Measurements from ENCODE around the gene OSGIN1. TPM values are rescaled to one million over a fixed set of nuclear protein-coding genes. Genes with fewer than 3 reads are reported as not detected.

Gene OSGIN1
- polyA plus RNA-seq, 1 donor = 0.59 TPM

DNA sequence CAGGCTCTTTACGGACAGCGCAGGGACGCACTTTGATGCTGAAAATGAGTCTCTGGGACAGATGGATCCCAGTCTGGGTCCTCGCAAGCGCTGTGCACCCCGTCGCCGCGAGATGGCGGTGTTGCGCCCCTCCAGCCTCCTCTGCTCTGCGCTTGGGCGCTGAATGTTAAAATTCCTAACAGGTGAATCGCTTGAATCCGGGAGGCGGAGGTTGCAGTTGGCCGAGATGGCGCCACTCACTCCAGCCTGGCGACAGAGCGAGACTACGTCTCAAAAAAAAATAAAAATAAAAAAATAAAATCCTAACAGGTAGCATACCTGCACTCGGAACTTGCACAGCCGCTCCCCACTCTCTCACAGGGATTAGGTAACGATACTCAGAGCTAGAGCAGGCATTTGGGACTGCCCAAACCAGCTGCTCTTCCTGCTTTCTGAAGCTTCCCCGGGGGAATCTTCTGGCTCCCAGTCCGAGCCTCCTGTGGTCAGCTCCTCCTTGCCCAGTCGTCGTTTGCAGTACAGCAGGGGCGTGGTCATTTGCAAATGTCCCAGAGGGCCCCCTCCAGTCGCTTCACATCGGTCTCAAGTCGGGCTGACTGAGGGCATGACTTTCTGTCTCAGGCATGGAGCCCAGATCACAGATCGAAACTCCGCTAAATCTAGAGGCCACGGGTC lies 26.2 kb upstream of the OSGIN1 start:
- no peak for DNase-seq (ENCODE audit: low read depth)

DNA sequence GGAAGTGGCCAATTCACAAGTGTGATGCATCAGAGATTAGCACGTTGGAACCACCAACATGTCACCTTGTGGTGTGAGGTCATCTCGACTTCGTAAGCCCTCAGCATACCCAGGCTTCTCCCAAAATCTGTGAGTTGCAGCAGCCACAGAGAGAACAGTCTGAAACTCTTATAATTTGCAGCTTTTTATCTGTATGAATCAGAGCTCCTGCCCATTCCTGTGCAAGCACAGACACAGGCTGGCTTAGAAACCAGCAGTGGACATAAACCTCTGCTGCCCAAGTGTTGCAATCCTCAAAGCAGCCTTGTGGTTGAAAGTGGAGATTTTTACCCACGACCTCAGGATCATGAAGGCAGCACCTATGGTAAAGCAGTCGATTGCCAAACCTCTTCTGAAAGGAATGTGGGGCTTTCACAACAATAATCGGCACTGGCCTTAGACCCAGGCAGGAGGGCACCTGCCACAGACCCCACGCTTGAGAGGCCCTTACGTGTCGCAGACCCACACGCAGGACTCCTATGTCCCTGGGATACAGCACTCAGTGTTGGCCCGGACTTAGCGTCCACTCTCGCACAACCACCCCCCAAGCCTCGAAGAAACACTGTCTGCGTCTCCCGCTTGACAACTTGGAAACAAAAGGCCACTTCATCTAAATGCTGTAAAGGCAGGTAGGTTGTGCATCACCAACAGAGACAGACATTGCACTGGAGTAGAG lies 24.5 kb upstream of the OSGIN1 start:
- no peak for DNase-seq (ENCODE audit: low read depth)

DNA sequence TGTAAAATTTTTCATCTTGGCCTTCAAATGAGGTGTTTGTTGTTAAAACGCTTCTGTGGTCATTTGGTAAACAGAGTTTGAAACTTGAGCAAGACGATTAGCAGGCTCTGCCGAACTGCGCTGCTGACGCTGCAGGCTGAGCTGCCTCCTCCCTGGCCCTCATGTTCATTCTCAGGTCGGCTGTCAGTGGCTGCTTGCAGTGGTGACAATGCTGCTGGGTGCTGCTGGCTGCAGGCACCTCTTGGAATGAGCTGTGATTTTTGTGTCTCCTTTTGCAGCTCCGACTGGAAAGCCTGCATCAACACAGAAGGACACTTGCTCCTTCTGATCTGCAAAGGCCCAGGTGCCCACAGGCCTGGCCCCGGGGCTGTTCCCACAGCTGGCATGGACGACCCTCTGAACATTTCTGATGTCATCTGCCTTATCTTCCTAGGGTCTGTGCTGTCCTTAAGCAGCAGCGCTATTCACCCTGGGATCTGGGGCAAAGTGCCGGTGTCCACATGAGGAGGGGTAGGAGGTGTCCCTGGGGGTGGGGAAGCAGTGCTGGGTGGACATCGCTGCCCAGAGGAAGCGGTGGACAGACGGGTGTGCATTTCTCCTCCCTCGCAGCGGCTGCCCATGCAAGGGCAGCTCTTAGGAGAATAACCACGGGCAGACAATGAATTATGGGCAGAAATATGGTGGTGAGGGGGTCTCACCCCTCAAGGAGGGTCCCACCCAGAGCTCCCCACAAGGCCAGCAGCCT lies 23.1 kb upstream of the OSGIN1 start:
- DNase-seq (ENCODE audit: low read depth) = no peak

DNA sequence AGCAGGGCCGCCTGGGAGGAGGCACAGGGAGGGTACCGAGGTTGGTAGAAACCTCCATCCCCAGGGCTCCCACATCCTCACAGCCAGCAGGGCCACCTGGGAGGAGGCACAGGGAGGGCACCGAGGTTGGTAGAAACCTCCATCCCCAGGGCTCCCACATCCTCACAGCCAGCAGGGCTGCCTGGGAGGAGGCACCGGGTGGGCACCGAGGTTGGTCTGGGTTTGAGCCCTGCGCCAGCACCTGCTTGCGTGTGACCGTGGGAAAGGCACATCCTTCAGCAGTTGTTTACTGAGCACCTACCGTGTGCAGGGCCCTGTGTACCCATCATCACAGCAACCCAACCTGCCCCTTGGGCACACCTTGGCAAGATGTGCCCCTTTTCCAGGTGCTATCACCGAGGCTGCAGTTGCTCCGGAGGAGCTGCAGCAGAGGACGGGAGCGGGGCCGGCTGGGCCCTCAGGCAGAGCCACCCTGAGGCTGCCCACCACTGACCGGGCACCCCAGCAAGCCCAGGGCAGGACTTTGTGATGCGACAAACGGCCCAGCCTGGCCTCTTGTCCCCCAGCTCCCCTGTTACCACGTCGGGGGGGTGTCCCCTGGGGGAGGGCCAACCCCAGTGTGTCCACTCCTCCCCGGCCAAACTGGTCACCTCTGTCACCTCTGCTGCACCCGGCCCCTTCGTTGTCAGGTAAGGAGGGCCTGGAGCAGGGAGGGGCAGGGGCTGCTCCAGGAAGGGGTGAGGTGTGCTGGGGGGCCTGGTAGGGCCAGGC lies 22.1 kb upstream of the OSGIN1 start:
- no peak for DNase-seq (ENCODE audit: low read depth)

DNA sequence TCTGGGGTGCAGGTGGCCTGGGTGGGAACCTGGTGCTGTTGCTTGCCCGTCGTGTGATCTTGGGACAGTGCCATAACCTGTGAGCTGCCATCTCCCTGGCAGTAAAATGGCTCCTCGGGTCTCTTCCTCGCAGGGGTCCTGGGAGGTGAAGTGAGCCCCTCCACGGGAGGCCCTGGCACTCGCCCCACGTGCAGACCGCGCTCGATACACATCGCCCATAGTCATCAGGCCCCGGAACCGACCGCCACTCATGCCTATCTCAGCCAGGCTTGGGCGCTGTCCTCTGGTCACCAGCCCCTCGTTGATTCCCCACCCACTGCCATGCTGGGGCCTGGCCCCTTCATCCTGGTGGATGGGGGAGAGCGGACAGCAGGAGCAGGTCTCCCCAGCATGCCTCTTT lies 21.5 kb upstream of the OSGIN1 start:
- DNase-seq (ENCODE audit: low read depth) = no peak

DNA sequence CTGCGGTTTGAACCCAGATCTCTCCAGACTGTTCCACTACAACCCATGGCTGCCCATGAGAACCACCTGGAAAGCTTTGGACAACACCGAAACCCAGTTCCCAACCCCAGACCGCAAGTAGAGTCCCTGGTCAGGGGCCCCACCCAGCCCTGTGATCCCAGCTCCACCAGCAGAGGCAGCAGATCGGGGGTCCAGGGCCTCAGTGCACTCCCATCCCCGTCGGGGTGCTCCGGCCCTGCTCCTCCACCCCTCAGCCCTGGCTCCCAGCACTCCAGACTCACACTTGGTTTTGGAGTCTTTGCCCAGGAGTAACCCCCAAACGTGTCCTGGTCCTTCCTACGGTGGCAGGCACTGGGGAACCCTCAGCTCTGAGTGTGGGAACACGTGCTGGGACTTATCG lies 20.7 kb upstream of the OSGIN1 start:
- no peak for DNase-seq (ENCODE audit: low read depth)

DNA sequence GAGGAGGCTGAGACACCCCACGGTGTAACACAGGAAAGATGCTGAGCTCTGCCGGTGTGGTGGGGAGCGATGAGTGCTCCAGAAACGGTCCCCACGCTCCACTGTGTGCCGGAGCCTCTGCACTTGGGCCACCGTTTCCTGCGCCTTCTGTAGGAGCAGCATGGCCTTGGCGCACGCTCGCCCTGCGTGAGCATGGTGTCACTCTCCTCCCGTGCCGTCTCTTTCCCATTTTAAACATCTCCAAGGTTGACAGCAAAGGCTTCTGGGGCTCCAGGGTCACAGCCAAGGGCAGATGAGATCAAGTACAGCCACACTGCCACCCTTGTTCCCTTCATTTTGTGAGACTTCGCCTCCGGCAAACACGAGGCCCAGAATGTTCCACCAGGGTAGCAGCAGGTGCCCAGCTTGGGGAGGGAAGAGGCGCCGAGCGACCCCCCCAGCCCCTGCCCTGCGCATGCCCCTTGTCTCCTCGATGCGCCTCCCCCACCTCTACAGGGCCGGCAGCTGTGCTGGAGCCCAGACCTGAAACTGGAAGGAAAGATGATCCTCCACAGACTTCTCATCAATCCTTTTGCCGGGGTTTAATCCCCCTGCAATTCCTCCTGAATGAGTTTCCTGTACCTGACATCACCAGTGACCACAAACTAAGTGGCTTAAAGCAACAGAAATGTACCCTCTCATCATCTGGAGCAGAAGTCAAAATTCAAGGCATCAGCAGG lies 19.9 kb upstream of the OSGIN1 start:
- no peak for DNase-seq (ENCODE audit: low read depth)

DNA sequence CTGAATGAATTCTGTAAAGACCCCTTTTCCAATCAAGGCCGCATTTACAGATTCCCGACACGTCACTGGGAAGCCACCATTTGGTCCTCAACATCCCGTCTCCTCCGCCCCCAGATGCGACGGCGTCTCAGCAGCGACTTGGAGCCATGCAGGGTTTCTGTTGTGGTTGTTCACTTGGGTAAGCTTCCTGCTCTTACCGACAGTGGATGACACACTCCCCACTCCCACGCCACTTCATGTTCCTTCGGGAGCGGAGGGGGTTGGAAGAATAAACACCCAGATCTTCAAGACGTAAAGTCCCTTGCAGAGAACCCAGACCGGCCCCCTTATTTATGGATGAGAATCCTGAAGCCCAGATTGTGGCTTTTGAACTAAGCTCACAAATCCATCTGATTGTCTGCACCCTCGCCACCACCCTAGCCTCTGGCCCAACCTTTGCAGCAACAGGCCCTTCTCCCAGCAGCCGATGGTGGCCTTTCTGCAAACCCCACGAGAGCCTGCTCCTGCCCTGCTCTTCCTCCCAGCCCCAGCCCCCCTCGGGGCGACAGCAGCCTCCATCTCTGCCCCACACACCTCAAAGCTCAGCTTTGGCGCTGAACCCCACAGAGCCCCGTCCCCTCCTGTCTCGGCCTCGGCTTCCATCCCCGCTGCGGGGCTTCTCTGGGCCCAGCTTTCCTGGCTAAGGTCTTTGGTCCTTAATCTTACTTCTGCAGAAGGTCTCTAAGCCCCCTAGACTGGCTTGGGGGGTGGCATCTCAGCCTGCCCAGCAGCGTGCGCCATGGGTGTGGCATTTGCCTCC lies 19.0 kb upstream of the OSGIN1 start:
- DNase-seq (ENCODE audit: low read depth) = no peak

DNA sequence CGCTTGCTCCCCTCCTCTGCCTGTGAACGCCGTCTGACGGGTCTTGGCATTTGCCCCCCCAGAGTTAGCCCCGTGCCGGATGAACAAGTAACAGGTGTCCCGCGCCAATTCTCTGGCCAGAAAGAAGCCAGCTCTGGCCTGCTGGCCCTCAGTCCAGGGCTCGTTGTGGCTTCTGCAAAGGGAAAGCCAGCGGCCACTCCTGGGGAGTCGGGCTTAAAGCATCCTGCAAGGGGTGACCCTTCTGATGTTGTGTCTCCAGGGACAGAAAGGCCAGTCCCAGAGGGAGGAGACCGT lies 18.4 kb upstream of the OSGIN1 start:
- no peak for DNase-seq (ENCODE audit: low read depth)

DNA sequence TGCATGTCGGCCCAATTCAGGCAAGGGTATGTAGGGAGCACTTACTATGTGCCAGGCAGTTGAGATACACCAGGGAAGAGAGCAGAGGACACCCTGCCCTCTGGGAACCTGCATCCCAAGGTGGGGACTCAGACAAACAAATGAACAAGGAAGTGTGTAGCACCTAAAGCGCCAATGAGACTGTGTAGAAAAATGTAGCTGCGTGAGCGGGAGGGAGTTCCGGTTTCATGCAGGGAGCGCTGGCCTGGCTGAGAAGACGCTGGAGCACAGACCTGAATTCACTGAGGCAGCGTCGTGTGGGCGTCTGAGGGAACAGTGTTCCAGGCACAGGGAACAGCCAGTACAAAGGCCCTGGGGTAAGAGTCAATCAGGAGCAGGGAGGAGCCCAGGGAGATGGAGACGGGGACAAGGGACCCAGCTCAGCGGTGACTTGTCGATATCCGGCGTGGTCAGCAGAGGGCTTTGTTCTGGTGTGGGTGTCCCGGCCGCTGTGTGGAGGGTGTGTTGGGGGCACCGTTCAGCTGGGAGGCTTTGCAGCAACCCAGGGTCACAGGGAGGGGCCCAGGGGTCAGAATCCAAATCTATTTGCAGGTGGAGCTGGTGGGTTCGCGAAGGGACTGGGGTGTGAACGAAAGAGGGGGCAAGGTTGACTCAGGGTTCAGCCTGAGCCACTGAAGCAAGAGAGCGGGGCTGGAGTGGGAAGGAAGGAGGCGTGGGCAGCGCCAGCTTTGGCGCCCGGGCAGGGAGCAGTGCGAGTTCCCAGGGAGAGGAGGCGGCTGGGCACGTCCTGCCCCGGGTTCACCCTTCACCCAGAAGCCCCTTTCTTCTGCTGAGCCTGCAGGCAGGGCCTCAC lies 17.8 kb upstream of the OSGIN1 start:
- no peak for DNase-seq (ENCODE audit: low read depth)

DNA sequence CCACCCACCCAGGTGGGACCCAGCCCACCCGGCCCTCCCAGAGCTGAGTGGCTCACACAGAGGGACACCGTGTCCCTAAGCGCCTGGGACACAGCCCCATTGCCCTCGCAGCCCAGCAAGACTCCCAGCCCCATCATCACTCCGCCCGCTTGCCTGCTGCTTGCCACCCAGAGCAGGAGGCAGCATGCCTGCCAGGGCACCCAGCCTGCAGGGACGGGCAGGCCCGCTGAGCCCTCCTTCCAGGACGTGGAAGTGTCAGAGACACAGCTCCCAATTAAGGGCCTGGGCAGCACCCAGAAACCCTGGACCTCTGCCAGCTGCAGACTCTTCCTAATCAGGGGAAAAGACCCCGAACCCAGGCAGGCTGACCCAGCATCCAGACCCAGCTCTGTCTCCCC lies 17.2 kb upstream of the OSGIN1 start:
- DNase-seq (ENCODE audit: low read depth) = no peak

DNA sequence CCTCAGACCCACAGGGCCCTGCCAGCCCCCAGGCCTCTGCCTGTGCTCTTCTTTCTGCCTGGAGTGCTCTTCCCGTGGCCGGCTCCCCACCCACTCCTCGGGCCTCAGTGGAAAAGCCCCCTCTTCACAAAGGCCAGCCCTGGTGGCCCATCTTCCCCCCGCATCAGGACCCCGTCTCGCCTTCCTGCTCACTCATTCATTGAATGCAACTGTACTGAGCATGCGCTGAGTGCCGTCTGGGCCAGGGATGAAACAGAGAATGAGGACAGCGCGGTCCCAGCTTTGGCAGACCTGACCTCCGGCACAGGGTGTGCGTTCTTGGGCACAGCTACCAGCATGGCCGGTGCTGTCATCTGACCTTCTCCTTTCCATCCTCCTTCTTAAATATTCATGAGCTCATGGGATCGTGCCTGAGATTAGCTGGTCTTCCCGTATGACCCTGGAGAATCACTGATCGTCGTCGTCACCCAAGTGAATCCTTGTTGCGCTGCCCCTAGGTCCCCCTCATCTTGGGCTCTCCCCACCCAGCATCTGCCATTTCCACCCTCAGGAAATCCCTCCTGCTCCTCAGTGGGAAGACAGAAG lies 16.4 kb upstream of the OSGIN1 start:
- DNase-seq (ENCODE audit: low read depth) = no peak

DNA sequence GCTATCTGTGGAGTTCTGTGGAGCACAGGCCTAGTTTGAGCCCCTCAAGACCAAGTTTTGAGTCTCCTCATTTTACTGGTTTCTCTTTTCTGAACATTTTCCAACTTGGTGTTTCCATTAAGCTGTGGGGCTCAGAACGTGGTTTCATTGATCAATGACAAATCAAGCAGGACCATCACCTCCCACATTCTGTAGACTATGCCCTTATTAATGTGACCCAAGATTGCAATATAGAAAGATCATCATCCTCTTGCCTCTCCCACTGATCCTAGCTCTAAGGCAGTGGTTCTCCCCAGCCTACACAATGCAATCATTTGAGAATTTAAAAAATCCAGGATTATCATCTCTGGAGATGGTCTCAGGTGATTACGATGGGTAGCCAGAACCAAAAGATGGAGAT lies 15.8 kb upstream of the OSGIN1 start:
- DNase-seq (ENCODE audit: low read depth) = no peak

DNA sequence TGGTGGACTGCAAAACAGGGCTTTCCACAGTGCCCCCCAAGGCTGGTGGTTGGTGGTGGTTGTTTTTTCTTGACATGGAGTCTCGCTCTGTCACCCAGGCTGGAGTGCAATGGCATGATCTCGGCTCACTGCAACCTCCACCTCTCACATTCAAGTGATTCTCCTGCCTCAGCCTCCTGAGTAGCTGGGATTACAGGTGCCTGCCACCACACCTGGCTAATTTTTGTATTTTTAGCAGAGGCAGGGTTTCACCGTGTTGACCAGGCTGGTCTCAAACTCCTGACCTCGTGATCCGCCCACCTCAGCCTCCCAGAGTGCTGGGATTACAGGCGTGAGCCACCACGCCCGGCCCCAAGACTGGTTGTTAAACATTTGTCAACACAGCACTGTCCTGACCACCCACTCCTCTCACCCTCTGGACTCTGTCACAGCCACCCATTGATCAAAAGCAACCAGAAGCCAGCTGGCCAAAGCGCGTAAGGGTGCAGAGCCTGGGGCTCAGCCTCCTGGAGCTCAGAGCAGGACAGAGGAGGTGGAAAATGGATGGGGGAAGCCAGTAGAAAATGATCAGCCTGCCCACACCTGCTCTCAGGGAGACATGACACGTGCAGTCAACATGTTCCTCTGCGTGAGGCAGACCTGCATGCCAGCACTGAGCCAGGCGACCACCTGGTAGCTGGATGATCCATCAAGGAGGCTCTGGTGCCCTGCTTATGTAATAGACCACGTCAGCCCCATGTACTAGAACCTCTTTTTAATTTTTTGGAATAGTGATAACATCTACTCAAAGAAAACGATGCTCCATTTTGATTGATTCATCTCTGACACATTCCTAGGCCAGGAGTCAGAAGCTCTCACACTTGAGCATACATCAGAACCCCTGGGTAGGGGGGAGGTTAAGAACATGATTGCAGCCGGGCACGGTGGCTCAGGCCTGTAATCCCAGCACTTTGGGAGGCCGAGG lies 14.8 kb upstream of the OSGIN1 start:
- no peak for DNase-seq (ENCODE audit: low read depth)

DNA sequence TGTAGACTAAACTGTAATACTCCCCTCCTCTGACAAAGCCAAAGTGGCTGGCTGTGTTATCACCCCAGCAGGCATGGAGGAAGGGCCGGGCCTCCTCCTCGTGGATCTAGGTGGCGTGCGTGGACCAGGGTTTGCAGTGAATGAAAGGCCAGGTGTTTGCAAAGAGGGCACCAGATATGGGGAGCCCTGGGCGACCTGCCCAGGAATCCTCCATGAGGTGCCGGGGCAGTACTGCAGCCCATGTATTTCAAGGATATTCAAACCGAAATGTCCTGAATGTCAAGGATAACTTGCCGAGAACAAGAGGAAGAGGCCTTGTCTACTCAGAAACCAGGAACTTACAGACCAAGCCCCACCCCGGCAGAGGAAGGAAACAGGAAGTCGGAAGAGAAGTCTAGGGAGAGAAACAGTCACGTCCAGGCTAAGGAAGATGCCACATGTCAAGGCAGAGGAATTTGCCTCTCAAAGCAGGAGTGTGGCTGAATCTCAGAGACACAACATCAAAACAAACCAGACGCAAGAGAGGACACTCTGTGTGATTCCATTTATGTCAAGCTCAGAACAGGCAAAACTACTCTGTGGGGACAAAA lies 13.7 kb upstream of the OSGIN1 start:
- DNase-seq (ENCODE audit: low read depth) = no peak

DNA sequence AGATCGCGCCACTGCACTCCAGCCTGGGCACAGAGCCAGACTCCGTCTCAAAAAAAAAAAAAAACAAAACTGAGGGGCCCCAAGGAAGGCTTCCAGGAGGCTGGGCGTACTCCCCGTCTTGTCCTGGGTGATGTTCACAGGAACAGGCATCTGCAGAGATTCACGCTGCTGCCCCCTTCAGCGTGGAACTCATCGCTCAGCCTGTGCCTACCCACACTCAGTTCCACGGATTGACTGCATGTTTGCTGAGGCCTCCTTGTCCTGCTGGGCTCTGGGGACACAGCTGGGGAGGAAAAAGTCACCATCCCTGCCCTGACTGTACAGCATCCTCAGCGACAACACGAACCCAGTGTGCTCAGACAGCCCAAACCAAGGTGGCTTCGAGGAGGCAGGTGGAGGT lies 12.9 kb upstream of the OSGIN1 start:
- no peak for DNase-seq (ENCODE audit: low read depth)

DNA sequence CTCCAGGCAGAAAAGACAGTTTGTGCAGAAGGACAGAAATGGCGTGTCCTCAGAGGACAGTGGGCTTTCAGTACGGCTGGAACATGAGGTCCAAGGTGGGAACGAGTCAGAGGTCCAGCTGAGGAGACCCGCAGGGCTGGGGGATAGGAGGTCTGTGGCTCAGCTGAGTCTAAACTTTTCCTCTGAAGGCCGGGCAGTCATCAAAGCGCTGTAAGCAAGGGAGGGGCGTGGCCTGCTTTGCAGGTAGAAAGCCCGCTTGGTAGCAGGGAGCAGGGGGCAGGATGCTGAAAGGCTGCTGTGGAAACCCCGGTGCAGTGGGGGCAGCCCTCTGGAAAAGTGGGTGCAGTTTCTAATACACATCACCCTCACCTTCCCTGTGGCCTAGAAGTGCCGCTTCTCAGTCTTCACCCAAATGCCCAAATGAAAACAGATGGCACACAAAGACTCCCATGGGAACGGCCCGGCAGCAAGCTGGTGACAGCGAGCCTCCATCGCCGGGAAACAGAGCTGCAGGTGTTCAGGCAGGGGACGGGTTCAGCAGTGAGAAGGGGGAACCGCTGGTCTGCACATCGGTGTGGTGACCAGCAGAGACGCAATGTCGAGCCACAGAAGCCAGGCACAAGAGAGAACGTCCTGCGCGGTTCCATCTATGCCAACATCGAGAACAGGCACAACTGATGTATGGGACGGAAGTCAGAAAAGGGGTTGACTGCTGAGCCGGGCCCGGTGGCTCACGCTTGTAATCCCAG lies 12.2 kb upstream of the OSGIN1 start:
- DNase-seq (ENCODE audit: low read depth) = no peak
